GM12872 (cell line): ENCODE measurements around the gene EPC1.

Source experiments
- TF ChIP-seq, protein P1 (sequence below): IDR thresholded peaks from 3 replicates; pipeline ENCODE4 v1.5.1; 2011; ENCODE audit warnings: low read depth, mild to moderate bottlenecking, low read length, moderate library complexity; ENCODE audit not compliant: insufficient read depth

Gene EPC1

GRCh38 chr10:32253821-32254220, 93.1 kb downstream of the EPC1 start:
- TF ChIP-seq, protein P1, sequence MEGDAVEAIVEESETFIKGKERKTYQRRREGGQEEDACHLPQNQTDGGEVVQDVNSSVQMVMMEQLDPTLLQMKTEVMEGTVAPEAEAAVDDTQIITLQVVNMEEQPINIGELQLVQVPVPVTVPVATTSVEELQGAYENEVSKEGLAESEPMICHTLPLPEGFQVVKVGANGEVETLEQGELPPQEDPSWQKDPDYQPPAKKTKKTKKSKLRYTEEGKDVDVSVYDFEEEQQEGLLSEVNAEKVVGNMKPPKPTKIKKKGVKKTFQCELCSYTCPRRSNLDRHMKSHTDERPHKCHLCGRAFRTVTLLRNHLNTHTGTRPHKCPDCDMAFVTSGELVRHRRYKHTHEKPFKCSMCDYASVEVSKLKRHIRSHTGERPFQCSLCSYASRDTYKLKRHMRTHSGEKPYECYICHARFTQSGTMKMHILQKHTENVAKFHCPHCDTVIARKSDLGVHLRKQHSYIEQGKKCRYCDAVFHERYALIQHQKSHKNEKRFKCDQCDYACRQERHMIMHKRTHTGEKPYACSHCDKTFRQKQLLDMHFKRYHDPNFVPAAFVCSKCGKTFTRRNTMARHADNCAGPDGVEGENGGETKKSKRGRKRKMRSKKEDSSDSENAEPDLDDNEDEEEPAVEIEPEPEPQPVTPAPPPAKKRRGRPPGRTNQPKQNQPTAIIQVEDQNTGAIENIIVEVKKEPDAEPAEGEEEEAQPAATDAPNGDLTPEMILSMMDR, result no peak

DNA sequence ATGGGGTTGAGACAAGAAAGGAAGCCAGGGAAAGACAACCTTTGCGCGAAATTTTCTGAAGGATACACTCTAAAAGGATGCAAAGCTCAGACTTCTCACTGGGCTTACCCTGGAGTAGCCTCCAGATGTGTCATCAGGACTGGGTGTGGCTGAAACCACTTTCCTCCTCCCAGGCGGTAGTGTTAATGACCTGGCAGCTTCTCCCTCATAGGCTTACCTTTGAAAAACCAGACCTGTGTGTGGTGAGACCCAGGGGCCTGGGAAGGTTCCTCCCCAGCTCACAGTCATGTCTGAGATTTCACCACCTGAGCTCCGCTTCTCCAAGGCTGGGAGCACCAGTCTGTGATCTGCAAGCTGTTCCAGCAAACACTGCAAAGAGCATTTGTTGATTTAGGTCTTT, 93.7 kb downstream of the EPC1 start:
- TF ChIP-seq, protein P1, result no peak

GRCh38 chr10:32246685-32247084, 100.3 kb downstream of the EPC1 start:
- TF ChIP-seq, protein P1, result no peak

DNA sequence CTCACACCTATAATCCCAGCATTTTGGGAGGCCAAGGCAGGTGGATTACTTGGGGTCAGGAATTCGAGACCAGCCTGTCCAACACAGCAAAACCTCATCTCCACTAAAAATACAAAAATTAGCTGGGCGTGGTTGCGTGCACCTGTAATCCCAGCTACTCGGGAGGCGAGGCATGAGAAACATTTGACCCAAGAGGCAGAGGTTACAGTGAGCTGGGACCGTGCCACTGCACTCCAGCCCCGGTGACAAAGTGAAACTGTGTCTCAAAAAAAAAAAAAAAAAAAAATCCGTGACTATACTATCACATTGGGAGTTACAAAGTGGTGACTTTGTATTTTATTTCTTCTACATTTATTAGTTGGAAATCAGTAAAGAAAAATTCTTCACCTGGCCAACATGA, 101.2 kb downstream of the EPC1 start:
- TF ChIP-seq, protein P1, result no peak

DNA sequence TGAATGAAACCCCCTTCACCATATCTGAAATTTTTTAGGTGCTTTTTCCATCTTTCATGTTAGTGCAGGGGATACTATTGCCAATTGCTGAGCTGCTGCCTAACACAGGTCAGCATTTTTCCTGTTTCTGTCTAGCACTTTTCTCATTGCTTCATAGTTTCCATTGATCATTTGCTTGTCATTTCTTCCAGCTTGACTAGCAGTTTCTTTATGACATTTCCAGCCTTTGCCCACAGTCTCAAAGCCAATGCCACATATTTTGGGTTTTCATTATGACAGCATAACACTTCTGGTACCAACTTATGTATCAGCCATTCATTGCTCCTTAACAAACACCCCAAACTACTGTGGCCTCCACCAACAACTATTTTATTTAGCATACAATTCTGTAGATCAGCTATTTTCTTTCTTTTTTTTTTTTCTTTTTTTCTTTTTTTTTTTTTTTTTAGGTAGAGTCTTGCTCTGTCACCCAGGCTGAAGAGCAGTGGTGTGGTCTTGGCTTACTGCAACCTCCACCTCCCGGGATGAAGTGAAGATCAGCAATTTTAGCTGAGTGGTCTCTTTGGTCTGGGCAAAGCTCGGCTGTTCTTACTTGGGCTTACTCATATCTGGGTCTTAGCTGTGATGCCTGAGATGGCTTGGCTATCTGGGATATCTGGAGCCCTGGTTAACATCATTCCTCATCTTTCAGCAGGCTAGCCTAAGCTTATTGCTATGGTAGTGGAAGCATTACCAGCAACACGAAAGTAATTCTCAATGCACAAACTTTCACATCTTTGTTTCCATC, 102.3 kb downstream of the EPC1 start:
- TF ChIP-seq, protein P1, result no peak

GRCh38 chr10:32244011-32244410, 102.9 kb downstream of the EPC1 start:
- TF ChIP-seq, protein P1, result no peak

GRCh38 chr10:32241946-32242345, 105.0 kb downstream of the EPC1 start:
- TF ChIP-seq, protein P1, result no peak
